WTC11 (cell line): ENCODE measurements around the gene MMP24OS. TPM values are rescaled to one million over a fixed set of nuclear protein-coding genes. Genes with fewer than 3 reads are reported as not detected.

Experiments used
- ATAC-seq: fragments of 200-7000 bp; cut with Tn5 transposase; 2 replicates; pipeline ENCODE4 v1.10.0; 2021; ENCODE audit warnings: mild to moderate bottlenecking, moderate library complexity
- CTCF ChIA-PET: fragments of 300-600 bp; sonication (Branson Sonifier 250); formaldehyde crosslinking; loops from one replicate; lab custom pipeline; 2021; ENCODE audit warnings: antibody characterized with exemption; lab: Charles Lee
- POLR2A ChIA-PET: fragments of 350-600 bp; sonication (Branson Sonifier 250); formaldehyde crosslinking; loops from one replicate; lab custom pipeline; 2021; ENCODE audit warnings: antibody characterized with exemption; lab: Charles Lee
- DNase-seq: peaks from one replicate; pipeline ENCODE4 v3.0.0; 2021; ENCODE audit warnings: low spot score
- H3K27ac Mint-ChIP-seq: 2 replicates; pipeline ENCODE4 v1.8.0; 2021; ENCODE audit warnings: mixed read lengths
- H3K27me3 Mint-ChIP-seq: 2 replicates; pipeline ENCODE4 v1.8.0; 2021; ENCODE audit warnings: low read depth, mild to moderate bottlenecking, moderate library complexity, mixed read lengths
- H3K36me3 Mint-ChIP-seq: 2 replicates; pipeline ENCODE4 v1.8.0; 2021; ENCODE audit warnings: mixed read lengths
- H3K4me1 Mint-ChIP-seq: 2 replicates; pipeline ENCODE4 v1.8.0; 2022; ENCODE audit warnings: mixed read lengths
- H3K4me3 Mint-ChIP-seq: 2 replicates; pipeline ENCODE4 v1.8.0; 2021; ENCODE audit warnings: mild to moderate bottlenecking, moderate library complexity, mixed read lengths
- H3K9me3 Mint-ChIP-seq: 2 replicates; pipeline ENCODE4 v1.8.0; 2021; ENCODE audit warnings: mixed read lengths
- CBFB ChIP-seq: sonication (generic); formaldehyde crosslinking; IDR thresholded peaks from 2 replicates; pipeline ENCODE4 v1.8.1; 2022; ENCODE audit warnings: mild to moderate bottlenecking, low read depth, missing genetic modification reagents
- CREB1 ChIP-seq: sonication (generic); formaldehyde crosslinking; IDR thresholded peaks from 2 replicates; pipeline ENCODE4 v1.8.0; 2023; ENCODE audit warnings: mild to moderate bottlenecking, missing genetic modification reagents
- GABPB1 ChIP-seq: sonication (generic); formaldehyde crosslinking; IDR thresholded peaks from 2 replicates; pipeline ENCODE4 v1.8.1; 2023; ENCODE audit warnings: mild to moderate bottlenecking, missing genetic modification reagents
- PREB ChIP-seq: sonication (generic); formaldehyde crosslinking; IDR thresholded peaks from 2 replicates; pipeline ENCODE4 v1.8.1; 2022; ENCODE audit warnings: mild to moderate bottlenecking, missing genetic modification reagents, moderate library complexity, borderline replicate concordance
- PRRX2 ChIP-seq: fragments of 250-450 bp; sonication (Bioruptor Pico); IDR thresholded peaks from 2 replicates; pipeline ENCODE4 v1.8.0; 2021; ENCODE audit warnings: mild to moderate bottlenecking
- ZNF121 ChIP-seq: sonication (generic); formaldehyde crosslinking; IDR thresholded peaks from 2 replicates; pipeline ENCODE4 v1.8.0; 2023; ENCODE audit warnings: missing genetic modification reagents
- ZNF317 ChIP-seq: sonication (generic); formaldehyde crosslinking; IDR thresholded peaks from 2 replicates; pipeline ENCODE4 v1.8.1; 2023; ENCODE audit warnings: low read depth, mild to moderate bottlenecking, moderate library complexity, missing genetic modification reagents, borderline replicate concordance
- total RNA-seq: library from RNA; stranded (reverse); gene quantifications from 3 replicates; pipeline ENCODE4 v1.2.3, GENCODE V29; 2021
- TF ChIP-seq, protein P1 (sequence below): sonication (generic); formaldehyde crosslinking; IDR thresholded peaks from 2 replicates; pipeline ENCODE4 v1.8.0; 2023; ENCODE audit warnings: mild to moderate bottlenecking, missing genetic modification reagents
- TF ChIP-seq, protein P2 (sequence below): fragments of 200-600 bp; IDR thresholded peaks from 2 replicates; pipeline ENCODE4 v1.8.0; 2022; ENCODE audit warnings: antibody characterized with exemption
- TF ChIP-seq, protein P3 (sequence below): sonication (generic); formaldehyde crosslinking; IDR thresholded peaks from 2 replicates; pipeline ENCODE4 v1.8.1; 2023; ENCODE audit warnings: mild to moderate bottlenecking, missing genetic modification reagents
- TF ChIP-seq, protein P4 (sequence below): sonication (generic); formaldehyde crosslinking; IDR thresholded peaks from 2 replicates; pipeline ENCODE4 v1.8.1; 2023; ENCODE audit warnings: mild to moderate bottlenecking, missing genetic modification reagents, borderline replicate concordance
- TF ChIP-seq, protein P5 (sequence below): sonication (generic); formaldehyde crosslinking; IDR thresholded peaks from 2 replicates; pipeline ENCODE4 v1.8.0; 2023; ENCODE audit warnings: missing genetic modification reagents, mild to moderate bottlenecking, borderline replicate concordance

Gene MMP24OS
- total RNA-seq, 1 experiment from 2014 or later, result 50.6 TPM

GRCh38 chr20:35303735-35304491, 26.0 kb upstream of the MMP24OS start (continued):
- TF ChIP-seq, protein P1, sequence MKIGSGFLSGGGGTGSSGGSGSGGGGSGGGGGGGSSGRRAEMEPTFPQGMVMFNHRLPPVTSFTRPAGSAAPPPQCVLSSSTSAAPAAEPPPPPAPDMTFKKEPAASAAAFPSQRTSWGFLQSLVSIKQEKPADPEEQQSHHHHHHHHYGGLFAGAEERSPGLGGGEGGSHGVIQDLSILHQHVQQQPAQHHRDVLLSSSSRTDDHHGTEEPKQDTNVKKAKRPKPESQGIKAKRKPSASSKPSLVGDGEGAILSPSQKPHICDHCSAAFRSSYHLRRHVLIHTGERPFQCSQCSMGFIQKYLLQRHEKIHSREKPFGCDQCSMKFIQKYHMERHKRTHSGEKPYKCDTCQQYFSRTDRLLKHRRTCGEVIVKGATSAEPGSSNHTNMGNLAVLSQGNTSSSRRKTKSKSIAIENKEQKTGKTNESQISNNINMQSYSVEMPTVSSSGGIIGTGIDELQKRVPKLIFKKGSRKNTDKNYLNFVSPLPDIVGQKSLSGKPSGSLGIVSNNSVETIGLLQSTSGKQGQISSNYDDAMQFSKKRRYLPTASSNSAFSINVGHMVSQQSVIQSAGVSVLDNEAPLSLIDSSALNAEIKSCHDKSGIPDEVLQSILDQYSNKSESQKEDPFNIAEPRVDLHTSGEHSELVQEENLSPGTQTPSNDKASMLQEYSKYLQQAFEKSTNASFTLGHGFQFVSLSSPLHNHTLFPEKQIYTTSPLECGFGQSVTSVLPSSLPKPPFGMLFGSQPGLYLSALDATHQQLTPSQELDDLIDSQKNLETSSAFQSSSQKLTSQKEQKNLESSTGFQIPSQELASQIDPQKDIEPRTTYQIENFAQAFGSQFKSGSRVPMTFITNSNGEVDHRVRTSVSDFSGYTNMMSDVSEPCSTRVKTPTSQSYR (CRISPR knock-in tag), result no peak
- TF ChIP-seq, protein P2, sequence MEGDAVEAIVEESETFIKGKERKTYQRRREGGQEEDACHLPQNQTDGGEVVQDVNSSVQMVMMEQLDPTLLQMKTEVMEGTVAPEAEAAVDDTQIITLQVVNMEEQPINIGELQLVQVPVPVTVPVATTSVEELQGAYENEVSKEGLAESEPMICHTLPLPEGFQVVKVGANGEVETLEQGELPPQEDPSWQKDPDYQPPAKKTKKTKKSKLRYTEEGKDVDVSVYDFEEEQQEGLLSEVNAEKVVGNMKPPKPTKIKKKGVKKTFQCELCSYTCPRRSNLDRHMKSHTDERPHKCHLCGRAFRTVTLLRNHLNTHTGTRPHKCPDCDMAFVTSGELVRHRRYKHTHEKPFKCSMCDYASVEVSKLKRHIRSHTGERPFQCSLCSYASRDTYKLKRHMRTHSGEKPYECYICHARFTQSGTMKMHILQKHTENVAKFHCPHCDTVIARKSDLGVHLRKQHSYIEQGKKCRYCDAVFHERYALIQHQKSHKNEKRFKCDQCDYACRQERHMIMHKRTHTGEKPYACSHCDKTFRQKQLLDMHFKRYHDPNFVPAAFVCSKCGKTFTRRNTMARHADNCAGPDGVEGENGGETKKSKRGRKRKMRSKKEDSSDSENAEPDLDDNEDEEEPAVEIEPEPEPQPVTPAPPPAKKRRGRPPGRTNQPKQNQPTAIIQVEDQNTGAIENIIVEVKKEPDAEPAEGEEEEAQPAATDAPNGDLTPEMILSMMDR, result peak; percentile 89
- TF ChIP-seq CREB1 (no peak), ZNF317 (CRISPR knock-in tag) (no peak), ZNF121 (no peak), PRRX2 (CRISPR knock-in tag) (no peak), CBFB (CRISPR knock-in tag) (0 out of 2 replicates have a peak, but pooled peaks have one; percentile 59), GABPB1 (peak; percentile 30; the same call in 1 of the 2 replicates), PREB (no peak)
- TF ChIP-seq, protein P3, sequence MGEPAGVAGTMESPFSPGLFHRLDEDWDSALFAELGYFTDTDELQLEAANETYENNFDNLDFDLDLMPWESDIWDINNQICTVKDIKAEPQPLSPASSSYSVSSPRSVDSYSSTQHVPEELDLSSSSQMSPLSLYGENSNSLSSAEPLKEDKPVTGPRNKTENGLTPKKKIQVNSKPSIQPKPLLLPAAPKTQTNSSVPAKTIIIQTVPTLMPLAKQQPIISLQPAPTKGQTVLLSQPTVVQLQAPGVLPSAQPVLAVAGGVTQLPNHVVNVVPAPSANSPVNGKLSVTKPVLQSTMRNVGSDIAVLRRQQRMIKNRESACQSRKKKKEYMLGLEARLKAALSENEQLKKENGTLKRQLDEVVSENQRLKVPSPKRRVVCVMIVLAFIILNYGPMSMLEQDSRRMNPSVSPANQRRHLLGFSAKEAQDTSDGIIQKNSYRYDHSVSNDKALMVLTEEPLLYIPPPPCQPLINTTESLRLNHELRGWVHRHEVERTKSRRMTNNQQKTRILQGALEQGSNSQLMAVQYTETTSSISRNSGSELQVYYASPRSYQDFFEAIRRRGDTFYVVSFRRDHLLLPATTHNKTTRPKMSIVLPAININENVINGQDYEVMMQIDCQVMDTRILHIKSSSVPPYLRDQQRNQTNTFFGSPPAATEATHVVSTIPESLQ, result no peak
- TF ChIP-seq, protein P4, sequence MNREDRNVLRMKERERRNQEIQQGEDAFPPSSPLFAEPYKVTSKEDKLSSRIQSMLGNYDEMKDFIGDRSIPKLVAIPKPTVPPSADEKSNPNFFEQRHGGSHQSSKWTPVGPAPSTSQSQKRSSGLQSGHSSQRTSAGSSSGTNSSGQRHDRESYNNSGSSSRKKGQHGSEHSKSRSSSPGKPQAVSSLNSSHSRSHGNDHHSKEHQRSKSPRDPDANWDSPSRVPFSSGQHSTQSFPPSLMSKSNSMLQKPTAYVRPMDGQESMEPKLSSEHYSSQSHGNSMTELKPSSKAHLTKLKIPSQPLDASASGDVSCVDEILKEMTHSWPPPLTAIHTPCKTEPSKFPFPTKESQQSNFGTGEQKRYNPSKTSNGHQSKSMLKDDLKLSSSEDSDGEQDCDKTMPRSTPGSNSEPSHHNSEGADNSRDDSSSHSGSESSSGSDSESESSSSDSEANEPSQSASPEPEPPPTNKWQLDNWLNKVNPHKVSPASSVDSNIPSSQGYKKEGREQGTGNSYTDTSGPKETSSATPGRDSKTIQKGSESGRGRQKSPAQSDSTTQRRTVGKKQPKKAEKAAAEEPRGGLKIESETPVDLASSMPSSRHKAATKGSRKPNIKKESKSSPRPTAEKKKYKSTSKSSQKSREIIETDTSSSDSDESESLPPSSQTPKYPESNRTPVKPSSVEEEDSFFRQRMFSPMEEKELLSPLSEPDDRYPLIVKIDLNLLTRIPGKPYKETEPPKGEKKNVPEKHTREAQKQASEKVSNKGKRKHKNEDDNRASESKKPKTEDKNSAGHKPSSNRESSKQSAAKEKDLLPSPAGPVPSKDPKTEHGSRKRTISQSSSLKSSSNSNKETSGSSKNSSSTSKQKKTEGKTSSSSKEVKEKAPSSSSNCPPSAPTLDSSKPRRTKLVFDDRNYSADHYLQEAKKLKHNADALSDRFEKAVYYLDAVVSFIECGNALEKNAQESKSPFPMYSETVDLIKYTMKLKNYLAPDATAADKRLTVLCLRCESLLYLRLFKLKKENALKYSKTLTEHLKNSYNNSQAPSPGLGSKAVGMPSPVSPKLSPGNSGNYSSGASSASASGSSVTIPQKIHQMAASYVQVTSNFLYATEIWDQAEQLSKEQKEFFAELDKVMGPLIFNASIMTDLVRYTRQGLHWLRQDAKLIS (CRISPR knock-in tag), result no peak

GRCh38 chr20:35303382-35303734, 25.4 kb upstream of the MMP24OS start:
- Mint-ChIP-seq H3K27me3 (peaks cover 4% of the 10 kb centered on the region; the same call in 1 of the 2 replicates), H3K4me3 (no peak overlapping the region), H3K4me1 (peaks cover 19% of the 10 kb centered on the region), H3K9me3 (no peaks in the 10 kb centered on the region), H3K36me3 (peaks cover 7% of the 10 kb centered on the region; the same call in 1 of the 2 replicates), H3K27ac (no peak overlapping the region)
- DNase-seq (no peak), ATAC-seq (no peak)
- TF ChIP-seq, protein P5, sequence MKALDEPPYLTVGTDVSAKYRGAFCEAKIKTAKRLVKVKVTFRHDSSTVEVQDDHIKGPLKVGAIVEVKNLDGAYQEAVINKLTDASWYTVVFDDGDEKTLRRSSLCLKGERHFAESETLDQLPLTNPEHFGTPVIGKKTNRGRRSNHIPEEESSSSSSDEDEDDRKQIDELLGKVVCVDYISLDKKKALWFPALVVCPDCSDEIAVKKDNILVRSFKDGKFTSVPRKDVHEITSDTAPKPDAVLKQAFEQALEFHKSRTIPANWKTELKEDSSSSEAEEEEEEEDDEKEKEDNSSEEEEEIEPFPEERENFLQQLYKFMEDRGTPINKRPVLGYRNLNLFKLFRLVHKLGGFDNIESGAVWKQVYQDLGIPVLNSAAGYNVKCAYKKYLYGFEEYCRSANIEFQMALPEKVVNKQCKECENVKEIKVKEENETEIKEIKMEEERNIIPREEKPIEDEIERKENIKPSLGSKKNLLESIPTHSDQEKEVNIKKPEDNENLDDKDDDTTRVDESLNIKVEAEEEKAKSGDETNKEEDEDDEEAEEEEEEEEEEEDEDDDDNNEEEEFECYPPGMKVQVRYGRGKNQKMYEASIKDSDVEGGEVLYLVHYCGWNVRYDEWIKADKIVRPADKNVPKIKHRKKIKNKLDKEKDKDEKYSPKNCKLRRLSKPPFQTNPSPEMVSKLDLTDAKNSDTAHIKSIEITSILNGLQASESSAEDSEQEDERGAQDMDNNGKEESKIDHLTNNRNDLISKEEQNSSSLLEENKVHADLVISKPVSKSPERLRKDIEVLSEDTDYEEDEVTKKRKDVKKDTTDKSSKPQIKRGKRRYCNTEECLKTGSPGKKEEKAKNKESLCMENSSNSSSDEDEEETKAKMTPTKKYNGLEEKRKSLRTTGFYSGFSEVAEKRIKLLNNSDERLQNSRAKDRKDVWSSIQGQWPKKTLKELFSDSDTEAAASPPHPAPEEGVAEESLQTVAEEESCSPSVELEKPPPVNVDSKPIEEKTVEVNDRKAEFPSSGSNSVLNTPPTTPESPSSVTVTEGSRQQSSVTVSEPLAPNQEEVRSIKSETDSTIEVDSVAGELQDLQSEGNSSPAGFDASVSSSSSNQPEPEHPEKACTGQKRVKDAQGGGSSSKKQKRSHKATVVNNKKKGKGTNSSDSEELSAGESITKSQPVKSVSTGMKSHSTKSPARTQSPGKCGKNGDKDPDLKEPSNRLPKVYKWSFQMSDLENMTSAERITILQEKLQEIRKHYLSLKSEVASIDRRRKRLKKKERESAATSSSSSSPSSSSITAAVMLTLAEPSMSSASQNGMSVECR, result no peak
- CTCF ChIA-PET, result interaction anchor here (0.6 to 3.5 kb wide), 38 partner anchors 9 to 218 kb away, joined by 3 to 89 read pairs (median 6); partner anchors contain the start of genes EDEM2, EIF6, FAM83C and GDF5
- POLR2A ChIA-PET, result no interaction called here
